ENCODE data around the gene FNIP1.
A peak's percentile ranks its signal among the peaks of the same experiment; 100 is the strongest.
"Not testable (repeated sequence)": the region's sequence is repeated elsewhere in the genome, so short reads cannot be mapped to it uniquely, and the experiment has no call there.

The FNIP1 gene

DNA sequence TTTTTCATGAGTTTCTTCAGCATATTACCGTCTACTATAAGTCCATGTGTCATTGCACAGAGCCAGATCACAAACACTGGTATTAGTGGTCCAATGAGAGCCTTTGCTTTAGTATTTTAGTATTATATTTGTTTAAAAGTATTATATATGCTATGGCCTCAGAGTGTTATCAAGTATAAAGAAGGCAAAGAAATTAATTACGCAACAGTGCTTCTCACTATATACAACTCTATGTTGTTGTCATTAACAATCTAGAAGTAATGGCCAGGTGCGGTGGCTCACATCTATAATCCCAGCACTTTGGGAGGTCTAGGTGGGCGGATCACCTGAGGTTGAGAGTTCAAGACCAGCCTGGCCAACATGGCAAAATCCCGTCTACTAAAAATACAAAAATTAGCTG is 114.6 kb downstream of the FNIP1 start:
- DNase-seq, result no peak

DNA sequence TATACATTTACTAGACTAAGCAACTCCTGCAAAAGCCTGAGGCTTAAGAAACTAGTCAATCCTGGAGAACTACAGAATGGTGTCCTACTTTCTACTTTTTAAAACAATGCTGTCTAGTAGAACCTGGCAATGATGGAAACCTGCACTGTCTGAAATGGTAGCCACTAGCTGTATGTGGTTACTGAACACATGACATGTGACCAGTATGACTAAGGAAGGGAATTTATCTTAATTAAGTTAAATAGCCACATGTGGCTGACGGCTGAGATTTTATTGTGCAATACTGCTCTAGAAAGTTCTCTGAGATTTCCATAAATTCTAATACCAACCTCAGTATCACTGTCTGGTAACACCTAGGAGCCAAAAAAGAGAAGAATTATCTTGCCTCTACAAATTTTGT is 116.9 kb downstream of the FNIP1 start:
- no peak for DNase-seq

GRCh38 chr5:131678273-131678672 is 118.5 kb downstream of the FNIP1 start:
- DNase-seq, result not testable (repeated sequence)

GRCh38 chr5:131677115-131677514 is 119.7 kb downstream of the FNIP1 start:
- no peak for DNase-seq

DNA sequence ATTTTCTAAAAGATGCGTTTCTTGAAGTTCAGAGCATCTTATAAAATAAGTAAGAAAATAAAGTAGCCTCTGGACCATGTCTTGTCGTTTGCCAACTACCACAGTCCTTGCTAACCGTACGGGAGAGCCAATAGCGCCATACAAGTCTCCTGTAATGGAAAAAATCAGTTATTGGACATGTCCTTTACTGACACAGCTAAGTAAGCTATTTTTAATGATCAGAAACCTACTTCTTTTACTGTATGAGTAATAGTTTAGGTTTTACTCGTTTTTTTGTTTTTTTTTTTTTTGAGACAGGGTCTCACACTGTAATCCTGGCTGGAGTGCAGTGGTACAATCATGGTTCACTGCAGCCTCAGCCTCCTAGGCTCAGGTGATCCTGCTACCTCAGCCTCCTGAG is 124.0 kb downstream of the FNIP1 start:
- DNase-seq, result no peak

- no peak for DNase-seq
These were observed 124.7 kb downstream of the FNIP1 start for GRCh38 chr5:131671994-131672655.

- DNase-seq, result no peak
These were observed 125.4 kb downstream of the FNIP1 start for GRCh38 chr5:131671409-131671808.

- no peak for DNase-seq
These were observed 131.9 kb downstream of the FNIP1 start for GRCh38 chr5:131664929-131665328.

GRCh38 chr5:131661933-131662332 is 134.9 kb downstream of the FNIP1 start:
- DNase-seq, result no peak

DNA sequence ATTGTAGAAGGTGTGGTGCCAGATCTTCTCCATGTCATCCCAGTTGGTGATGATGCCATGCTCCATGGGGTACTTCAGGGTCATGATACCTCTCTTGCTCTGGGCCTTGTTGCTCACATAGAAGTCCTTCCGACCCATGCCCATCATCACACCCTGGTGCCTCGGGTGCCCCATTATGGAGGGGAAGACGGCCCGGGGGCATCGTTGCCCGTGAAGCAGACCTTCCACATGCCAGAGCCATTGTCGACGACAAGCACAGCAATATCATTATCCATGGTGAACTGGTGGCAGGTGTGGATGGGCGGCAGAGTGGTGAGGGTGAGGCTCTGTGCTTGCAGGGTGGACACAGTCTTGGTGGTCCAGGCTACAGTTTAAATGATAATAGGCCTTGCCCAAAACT is 137.0 kb downstream of the FNIP1 start:
- DNase-seq, result no peak

- no peak for DNase-seq
These were observed 137.5 kb downstream of the FNIP1 start for GRCh38 chr5:131659290-131659689.

- DNase-seq, result no peak
These were observed 142.0 kb downstream of the FNIP1 start for GRCh38 chr5:131654776-131655175.

DNA sequence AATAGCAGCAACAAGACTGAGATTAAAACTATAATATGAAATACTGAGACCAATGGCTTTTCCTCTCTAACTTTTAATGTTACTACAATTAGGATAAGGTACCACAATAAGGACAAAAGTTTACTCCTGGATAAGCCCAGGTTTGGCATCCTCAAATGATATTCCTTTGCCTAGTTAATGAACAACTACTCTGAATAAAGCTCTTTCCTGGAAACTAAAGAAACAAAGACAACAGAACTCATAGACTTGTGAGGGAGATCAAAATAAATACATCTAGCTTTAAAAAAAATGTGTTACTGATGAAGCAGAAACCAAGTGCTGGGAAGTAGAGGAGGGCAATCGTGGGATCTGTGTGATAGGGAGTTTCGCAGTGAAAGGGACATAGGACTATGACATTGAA is 142.5 kb downstream of the FNIP1 start:
- no peak for DNase-seq

- DNase-seq, result no peak
These were observed 147.7 kb downstream of the FNIP1 start for GRCh38 chr5:131649161-131649560.

DNA sequence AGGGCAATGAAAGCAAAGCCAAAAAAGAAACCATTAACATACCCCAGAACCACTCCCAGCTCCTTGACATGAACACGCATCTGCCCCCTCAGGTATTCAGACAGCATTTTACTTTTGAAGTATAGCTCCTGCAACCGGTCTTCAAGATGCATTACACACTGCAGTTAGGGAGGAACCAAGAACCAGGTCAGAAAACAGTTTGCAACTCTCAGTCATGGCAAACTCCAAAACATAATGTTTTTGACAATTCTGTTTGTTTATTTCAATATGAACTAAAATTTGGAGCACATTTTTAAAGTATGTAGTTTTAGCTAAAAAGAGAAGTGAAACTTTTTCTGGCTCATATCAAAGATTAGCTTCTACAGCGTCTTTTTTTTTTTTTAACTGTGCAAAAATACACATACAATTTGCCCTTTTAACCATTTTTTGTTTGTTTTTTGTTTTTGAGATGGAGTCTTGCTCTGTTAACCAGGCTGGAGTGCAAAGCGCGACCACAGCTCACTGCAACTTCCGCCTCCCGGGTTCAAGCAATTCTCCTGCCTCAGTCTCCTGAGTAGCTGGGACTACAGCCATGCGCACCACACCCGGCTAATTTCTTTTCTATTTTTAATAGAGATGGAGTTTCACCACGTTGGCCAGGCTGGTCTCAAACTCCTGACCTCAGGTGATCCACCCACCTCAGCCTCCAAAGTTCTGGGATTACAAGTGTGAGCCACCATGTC is 149.6 kb downstream of the FNIP1 start:
- DNase-seq, result no peak

GRCh38 chr5:131644822-131645221 is 152.0 kb downstream of the FNIP1 start:
- DNase-seq, result no peak

DNA sequence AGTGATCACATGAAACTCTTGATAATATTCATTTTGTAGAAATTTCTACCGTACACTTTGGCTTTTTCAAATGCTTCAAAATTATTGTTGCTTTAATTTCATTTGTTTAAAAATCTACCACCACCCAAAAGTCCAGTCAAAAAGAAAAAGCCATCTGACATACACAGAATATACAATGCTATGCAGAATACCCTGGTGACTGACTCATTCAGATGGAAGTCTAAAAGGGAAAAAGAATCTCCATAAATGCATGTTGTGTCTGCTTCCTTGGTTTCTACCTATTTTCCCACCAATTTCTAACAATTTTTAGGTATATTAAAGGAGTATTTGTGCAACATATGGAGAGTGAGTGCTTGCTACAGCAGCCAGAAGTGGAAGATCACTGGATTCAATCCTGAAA is 152.4 kb downstream of the FNIP1 start:
- DNase-seq, result no peak

DNA sequence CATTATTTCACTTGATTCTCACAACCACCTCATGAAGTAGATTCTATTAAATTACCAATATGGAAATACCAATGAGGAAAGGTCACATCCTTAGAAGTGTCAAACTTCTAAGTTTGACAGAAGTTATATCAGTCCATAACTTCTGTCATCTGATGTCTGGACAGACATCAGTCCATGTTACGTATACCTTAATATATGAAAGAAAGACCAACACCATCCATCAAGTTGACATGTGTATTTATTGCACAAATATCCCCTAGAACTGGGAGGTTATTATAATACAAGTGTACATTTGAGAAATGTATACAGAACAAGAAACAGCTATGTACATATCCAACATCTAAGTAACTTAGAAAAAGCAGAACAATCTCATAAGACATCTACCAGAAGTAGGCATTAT is 155.3 kb downstream of the FNIP1 start:
- DNase-seq, result no peak

DNA sequence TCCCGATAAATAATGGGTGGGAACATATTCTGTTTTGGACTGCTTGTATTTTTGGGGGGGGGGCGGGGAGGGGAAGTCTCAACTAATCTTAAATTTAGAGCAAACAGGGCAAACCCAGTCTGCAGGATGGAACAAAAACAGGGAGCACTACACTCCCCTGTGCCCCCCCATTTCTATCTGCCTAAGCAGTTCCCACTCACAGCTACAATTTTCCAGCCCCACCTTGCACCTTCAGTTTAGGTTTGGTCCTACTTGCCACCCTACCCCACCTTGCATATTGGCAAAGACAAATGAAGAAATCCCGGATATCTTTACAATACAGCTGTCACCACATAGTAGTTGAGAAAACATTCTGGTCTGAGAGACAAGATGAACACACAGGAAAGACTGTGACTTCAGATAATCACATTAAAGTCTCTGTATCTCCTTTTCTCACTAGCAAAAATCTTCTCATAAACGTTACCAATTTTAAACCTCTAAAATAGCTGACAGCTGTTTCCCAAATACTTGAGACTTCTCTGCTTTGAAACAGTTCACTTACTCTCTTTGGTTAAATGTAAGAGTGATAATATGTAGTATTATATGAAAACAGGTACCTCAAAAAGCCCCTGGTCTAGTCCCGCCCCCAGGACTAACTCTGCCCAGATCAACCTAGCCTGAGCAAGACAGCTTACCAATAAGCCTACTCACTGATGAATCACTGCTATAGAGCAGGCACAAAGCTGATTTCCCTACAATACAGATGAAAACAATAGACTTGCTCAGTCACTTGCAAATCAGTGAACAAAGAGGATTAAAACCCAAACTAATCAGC is 156.6 kb downstream of the FNIP1 start:
- peak; percentile 62 for DNase-seq

GRCh38 chr5:131639148-131639547 is 157.7 kb downstream of the FNIP1 start:
- no peak for DNase-seq

- no peak for DNase-seq
These were observed 159.1 kb downstream of the FNIP1 start for GRCh38 chr5:131637694-131638093.

DNA sequence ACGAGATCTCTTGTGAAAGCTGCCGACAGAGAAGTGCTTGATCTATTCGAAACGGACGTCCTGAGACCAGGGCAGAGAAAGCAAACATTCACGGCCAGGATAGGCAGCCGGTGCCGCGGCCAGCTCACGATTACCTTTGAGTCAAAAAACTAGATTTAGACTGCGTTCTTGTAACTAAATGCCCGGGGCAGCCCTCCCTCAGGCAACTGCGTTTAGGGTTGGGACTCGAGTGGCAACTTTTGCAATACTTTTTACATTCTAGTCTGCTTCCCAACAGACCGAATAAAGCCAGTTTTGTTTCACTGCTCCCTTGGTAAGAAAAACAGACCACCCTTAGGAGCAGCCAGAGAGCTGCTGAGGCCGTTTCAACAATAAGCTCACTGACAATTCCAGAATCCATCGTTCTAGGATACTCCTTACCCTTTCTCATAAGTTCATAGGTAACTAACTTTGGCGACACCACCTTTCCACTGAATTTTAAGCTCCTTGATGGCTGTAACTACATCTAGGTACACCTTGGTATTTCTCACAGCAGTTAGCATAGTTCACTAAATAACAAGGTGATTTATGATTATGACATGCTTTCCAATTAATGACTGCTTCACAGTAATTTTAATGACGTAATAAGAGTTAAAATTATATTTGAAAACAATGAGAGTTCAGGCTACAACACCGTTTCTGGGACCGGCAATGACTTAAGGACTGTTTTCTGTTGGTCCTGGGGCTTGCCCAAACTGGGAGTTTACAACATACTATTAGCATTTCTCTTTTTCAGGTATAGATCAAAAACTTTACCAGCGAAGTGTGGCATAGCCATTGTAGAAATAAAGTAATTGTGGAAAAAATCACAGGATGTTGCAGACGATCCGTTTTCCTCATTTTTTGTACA is 160.9 kb downstream of the FNIP1 start:
- no peak for DNase-seq

Measured in GF-D8 (cell line).